Activated B cell treated with CpG ODN at 0.5 μM for 24 hours (primary cell): ENCODE data around the gene ZNF750. TPM values are rescaled to one million over a fixed set of nuclear protein-coding genes. Genes with fewer than 3 reads are reported as not detected.

ENCODE experiments used
- ATAC-seq: fragments of 200-7000 bp; cut with Tn5 transposase; one replicate; pipeline ENCODE4 v1.10.0; 2021; ENCODE audit warnings: low read depth, mild to moderate bottlenecking, moderate library complexity
- CTCF ChIA-PET: fragments of 350-600 bp; sonication (Branson Sonifier 250); formaldehyde crosslinking; loops from one replicate; lab custom pipeline; 2021; ENCODE audit warnings: antibody characterized with exemption; lab: Charles Lee
- POLR2A ChIA-PET: fragments of 350-600 bp; sonication (Branson Sonifier 250); formaldehyde crosslinking; loops from one replicate; lab custom pipeline; 2021; ENCODE audit warnings: antibody characterized with exemption; lab: Charles Lee
- DNase-seq: peaks from one replicate; pipeline ENCODE4 v3.0.0; 2022
- H3K27ac Mint-ChIP-seq: one replicate; pipeline ENCODE4 v1.8.0; 2020; ENCODE audit warnings: mixed read lengths
- H3K27me3 Mint-ChIP-seq: one replicate; pipeline ENCODE4 v1.8.0; 2021; ENCODE audit warnings: mixed read lengths
- H3K36me3 Mint-ChIP-seq: one replicate; pipeline ENCODE4 v1.8.0; 2021; ENCODE audit warnings: low read depth, mixed read lengths
- H3K4me1 Mint-ChIP-seq: one replicate; pipeline ENCODE4 v1.8.0; 2021; ENCODE audit warnings: mixed read lengths
- H3K4me3 Mint-ChIP-seq: one replicate; pipeline ENCODE4 v1.8.0; 2020; ENCODE audit warnings: mild to moderate bottlenecking, mixed read lengths
- H3K9me3 Mint-ChIP-seq: one replicate; pipeline ENCODE4 v1.8.0; 2020; ENCODE audit warnings: mixed read lengths
- intact Hi-C: fragments of 100-400 bp; cut with micrococcal nuclease; formaldehyde crosslinking; loops from one replicate; pipeline ENCODE4 v1.15.1; 2024
- total RNA-seq: library from RNA; stranded (reverse); gene quantifications from 2 replicates; pipeline ENCODE4 v1.2.3, GENCODE V29; 2022
- TF ChIP-seq, protein P1 (sequence below): fragments of 200-600 bp; IDR thresholded peaks from one replicate; pipeline ENCODE4 v1.8.0; 2022; ENCODE audit warnings: antibody characterized with exemption, mild to moderate bottlenecking

The ZNF750 gene
- total RNA-seq, 1 donor from 2014 or later = not detected

DNA sequence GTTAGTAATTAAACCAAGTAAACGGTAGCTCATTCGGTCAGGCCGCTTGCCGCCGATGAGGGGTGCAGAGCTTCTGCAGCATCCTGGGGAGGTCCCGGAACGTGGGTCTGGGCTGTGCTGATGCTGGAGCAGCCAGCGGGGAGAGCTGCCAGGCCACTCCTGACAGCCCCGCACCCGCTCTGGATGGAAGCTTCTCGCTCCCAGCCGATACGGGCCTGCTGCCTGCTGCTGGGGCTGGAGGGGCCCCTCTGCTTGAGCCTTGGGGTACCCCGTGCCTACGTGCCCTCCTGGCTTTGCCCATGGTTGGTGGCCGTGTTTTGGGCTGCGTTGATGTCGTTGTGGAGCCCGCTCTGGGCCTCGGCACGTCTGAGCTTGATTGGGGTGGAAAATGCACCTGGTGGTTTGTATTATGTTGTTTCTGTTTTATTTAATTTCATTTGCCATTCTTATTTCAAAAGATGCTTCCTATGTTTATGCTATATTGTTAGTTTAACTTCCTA lies 41.6 kb upstream of the ZNF750 start:
- CTCF ChIA-PET = no interaction called here
- intact Hi-C loops = no loop called here
- peaks cover 2% of the 10 kb centered on the region for H3K36me3 Mint-ChIP-seq
- no peak overlapping the region for H3K27ac Mint-ChIP-seq
- ATAC-seq = no peak
- H3K4me3 Mint-ChIP-seq = no peak overlapping the region
- POLR2A ChIA-PET = interaction anchor here (1.1 kb wide), 1 partner anchor 10 kb away, joined by 3 read pairs; no protein-coding TSS in a partner anchor
- no peaks in the 10 kb centered on the region for H3K27me3 Mint-ChIP-seq
- TF ChIP-seq, protein P1, sequence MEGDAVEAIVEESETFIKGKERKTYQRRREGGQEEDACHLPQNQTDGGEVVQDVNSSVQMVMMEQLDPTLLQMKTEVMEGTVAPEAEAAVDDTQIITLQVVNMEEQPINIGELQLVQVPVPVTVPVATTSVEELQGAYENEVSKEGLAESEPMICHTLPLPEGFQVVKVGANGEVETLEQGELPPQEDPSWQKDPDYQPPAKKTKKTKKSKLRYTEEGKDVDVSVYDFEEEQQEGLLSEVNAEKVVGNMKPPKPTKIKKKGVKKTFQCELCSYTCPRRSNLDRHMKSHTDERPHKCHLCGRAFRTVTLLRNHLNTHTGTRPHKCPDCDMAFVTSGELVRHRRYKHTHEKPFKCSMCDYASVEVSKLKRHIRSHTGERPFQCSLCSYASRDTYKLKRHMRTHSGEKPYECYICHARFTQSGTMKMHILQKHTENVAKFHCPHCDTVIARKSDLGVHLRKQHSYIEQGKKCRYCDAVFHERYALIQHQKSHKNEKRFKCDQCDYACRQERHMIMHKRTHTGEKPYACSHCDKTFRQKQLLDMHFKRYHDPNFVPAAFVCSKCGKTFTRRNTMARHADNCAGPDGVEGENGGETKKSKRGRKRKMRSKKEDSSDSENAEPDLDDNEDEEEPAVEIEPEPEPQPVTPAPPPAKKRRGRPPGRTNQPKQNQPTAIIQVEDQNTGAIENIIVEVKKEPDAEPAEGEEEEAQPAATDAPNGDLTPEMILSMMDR = no peak
- H3K4me1 Mint-ChIP-seq = peaks cover 47% of the 10 kb centered on the region
- no peak for DNase-seq
- H3K9me3 Mint-ChIP-seq = no peaks in the 10 kb centered on the region

DNA sequence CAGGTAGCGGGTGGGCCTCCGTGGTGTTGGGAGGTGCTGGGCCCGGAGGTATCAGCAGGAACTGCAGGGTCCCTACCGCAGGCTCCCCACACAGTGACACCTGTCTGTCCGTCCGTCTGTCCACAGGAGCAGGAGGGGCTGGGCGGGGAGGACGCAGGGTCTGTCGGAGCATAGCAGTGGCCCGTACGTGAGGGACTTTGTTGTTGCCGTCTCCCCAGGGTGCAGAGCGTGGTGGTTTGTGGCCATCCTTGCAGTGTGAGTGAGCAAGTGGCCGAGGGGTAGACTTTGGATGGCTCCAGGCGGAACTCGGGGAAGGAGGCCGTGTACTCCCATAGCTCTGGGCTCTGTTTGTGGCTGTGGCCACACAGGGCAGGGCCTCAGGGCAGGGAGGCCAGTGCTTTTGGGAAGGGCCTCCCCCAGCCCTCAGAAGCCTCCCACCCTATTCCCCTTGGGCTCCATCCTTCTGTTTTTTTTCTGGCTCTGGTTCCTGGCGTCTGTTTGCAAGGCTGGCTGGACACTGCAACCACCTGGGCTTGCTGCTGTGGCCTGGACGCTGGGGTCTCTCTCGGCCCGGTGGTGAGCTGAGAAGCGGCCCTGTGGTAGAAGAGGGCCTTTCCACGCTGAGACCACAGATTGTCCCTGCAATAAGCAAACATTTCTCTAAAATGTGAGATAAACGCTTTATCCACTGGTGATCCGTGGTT lies 41.0 kb upstream of the ZNF750 start:
- DNase-seq = no peak
- H3K9me3 Mint-ChIP-seq = no peaks in the 10 kb centered on the region
- TF ChIP-seq, protein P1 = no peak
- peaks cover 2% of the 10 kb centered on the region for H3K36me3 Mint-ChIP-seq
- H3K4me1 Mint-ChIP-seq = peaks cover 43% of the 10 kb centered on the region
- H3K27ac Mint-ChIP-seq = no peak overlapping the region
- POLR2A ChIA-PET = interaction anchor here (1.1 kb wide), 1 partner anchor 10 kb away, joined by 3 read pairs; no protein-coding TSS in a partner anchor
- intact Hi-C loops = no loop called here
- no peaks in the 10 kb centered on the region for H3K27me3 Mint-ChIP-seq
- CTCF ChIA-PET = no interaction called here
- no peak overlapping the region for H3K4me3 Mint-ChIP-seq
- ATAC-seq = no peak

DNA sequence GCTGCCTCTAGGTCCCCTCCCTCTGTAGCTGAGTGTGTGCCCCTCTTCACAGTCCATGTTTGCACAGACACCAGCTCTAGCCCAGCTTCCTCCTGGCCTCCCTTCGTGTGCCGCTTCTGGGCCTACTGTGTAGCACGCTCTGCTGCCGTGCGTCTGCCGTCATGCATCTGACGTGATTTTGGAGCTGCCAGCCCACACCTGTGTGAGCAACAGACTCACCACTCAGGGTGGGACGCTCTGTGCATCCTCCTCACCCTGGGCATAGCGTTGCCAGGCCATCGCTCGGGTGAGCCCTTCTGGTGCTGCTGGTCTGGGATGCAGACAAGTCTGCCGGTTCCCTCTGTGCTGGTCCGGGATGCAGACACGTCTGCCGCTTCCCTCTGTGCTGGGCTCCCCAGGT lies 39.4 kb upstream of the ZNF750 start:
- no peaks in the 10 kb centered on the region for H3K9me3 Mint-ChIP-seq
- peaks cover 2% of the 10 kb centered on the region for H3K36me3 Mint-ChIP-seq
- intact Hi-C loops = loop anchor here (10.0 kb wide), 1 partner anchor 86 kb away; no protein-coding TSS in a partner anchor
- TF ChIP-seq, protein P1 = no peak
- CTCF ChIA-PET = interaction anchor here (1.1 kb wide), 1 partner anchor 32 kb away, joined by 3 read pairs; no protein-coding TSS in a partner anchor
- peaks cover 32% of the 10 kb centered on the region for H3K4me1 Mint-ChIP-seq
- H3K27me3 Mint-ChIP-seq = no peaks in the 10 kb centered on the region
- no peak overlapping the region for H3K4me3 Mint-ChIP-seq
- ATAC-seq (no peak), DNase-seq (no peak)
- no peak overlapping the region for H3K27ac Mint-ChIP-seq
- POLR2A ChIA-PET = no interaction called here

DNA sequence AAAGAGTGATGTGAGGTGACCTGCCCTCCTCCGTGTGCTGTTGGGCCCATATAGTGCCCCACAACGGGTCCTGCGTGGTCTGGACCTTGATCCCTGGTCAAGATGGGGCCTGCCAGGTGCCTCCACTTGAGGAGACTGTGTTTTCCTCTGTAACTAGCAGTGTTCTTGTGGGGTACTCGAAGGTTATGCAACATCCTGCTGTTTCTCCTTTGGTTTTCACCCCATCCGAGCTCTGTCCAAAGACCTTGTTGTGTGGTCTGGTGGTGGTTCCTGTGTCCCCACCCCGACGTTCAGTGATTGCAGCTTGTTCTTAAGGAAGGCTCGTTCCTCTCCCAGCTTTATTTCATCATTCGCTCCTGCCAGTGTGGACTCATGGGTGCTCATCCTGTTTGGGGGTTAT lies 38.7 kb upstream of the ZNF750 start:
- intact Hi-C loops = loop anchor here (10.0 kb wide), 1 partner anchor 86 kb away; no protein-coding TSS in a partner anchor
- DNase-seq (no peak), ATAC-seq (no peak)
- POLR2A ChIA-PET = interaction anchor here (0.9 kb wide), 1 partner anchor 36 kb away, joined by 7 read pairs; no protein-coding TSS in a partner anchor
- H3K36me3 Mint-ChIP-seq = peaks cover 2% of the 10 kb centered on the region
- no peak overlapping the region for H3K27ac Mint-ChIP-seq
- TF ChIP-seq, protein P1 = no peak
- H3K27me3 Mint-ChIP-seq = no peaks in the 10 kb centered on the region
- peaks cover 27% of the 10 kb centered on the region for H3K4me1 Mint-ChIP-seq
- H3K4me3 Mint-ChIP-seq = no peak overlapping the region
- H3K9me3 Mint-ChIP-seq = no peaks in the 10 kb centered on the region
- CTCF ChIA-PET = interaction anchor here (1.1 kb wide), 1 partner anchor 33 kb away, joined by 3 read pairs; no protein-coding TSS in a partner anchor
